ENCODE results near the gene SEC61B. TPM values are rescaled to one million over a fixed set of nuclear protein-coding genes. Genes with fewer than 3 reads are reported as not detected.
"Not testable (repeated sequence)": the region's sequence is repeated elsewhere in the genome, so short reads cannot be mapped to it uniquely, and the experiment has no call there.

The SEC61B gene
- total RNA-seq, 4 donors from 2014 or later, result 78.8 to 143 (median 117) TPM

- Histone ChIP-seq H3K9me3 (no peaks in the 10 kb centered on the region), H3K4me1 (no peaks in the 10 kb centered on the region), H3K27me3 (no peaks in the 10 kb centered on the region), H3K4me3 (no peak overlapping the region), H3K27ac (no peak overlapping the region), H3K36me3 (peaks cover 0 to 42% (median 0%) of the 10 kb centered on the region in 3 donors)
- no peak for DNase-seq
- intact Hi-C loops (cut with DNase I), result no loop called here
- TF ChIP-seq CTCF (IDR thresholded peaks at IDR 0.05) (no peak), POLR2A (IDR thresholded peaks at IDR 0.05) (no peak)
Measured at GRCh38 chr9:99237356-99237755, 15.3 kb downstream of the SEC61B start.

GRCh38 chr9:99237849-99238248 is 15.8 kb downstream of the SEC61B start:
- H3K27ac ChIP-seq; H3K9me3 ChIP-seq; H3K27me3 ChIP-seq; H3K4me1 ChIP-seq; H3K4me3 ChIP-seq; intact Hi-C loops (cut with DNase I); DNase-seq: not testable (repeated sequence)
- H3K36me3 ChIP-seq, result peaks cover 0 to 37% (median 0%) of the 10 kb centered on the region in 3 donors
- 92 to 96% methylated on average over 4 of the region's 4 CpGs for WGBS, 2 donors

GRCh38 chr9:99238331-99238730 is 16.2 kb downstream of the SEC61B start:
- no peak overlapping the region for H3K27ac ChIP-seq

GRCh38 chr9:99239341-99240060 is 17.4 kb downstream of the SEC61B start:
- Histone ChIP-seq H3K4me3 (no peak overlapping the region), H3K4me1 (no peaks in the 10 kb centered on the region), H3K9me3 (no peaks in the 10 kb centered on the region), H3K27me3 (no peaks in the 10 kb centered on the region), H3K27ac (no peak overlapping the region), H3K36me3 (peaks cover 0 to 22% (median 0%) of the 10 kb centered on the region in 3 donors)
- intact Hi-C loops (cut with DNase I), result no loop called here
- WGBS, 2 donors, result 63 to 72% methylated on average over 4 to 6 of the region's 6 CpGs
- DNase-seq, result no peak
- no peak for TF ChIP-seq CTCF (IDR thresholded peaks at IDR 0.05)
- TF ChIP-seq POLR2A (IDR thresholded peaks at IDR 0.05), result no peak

More at GRCh38 chr9:99238331-99238730, 16.2 kb downstream of the SEC61B start:
- Histone ChIP-seq H3K36me3 (peaks cover 0 to 32% (median 0%) of the 10 kb centered on the region in 3 donors), H3K27me3 (no peaks in the 10 kb centered on the region), H3K9me3 (no peaks in the 10 kb centered on the region), H3K4me1 (no peaks in the 10 kb centered on the region), H3K4me3 (no peak overlapping the region)
- DNase-seq, result no peak
- intact Hi-C loops (cut with DNase I), result no loop called here
- TF ChIP-seq CTCF (IDR thresholded peaks at IDR 0.05) (no peak), POLR2A (IDR thresholded peaks at IDR 0.05) (no peak)

GRCh38 chr9:99241106-99241505 is 19.0 kb downstream of the SEC61B start:
- Histone ChIP-seq H3K4me1 (no peaks in the 10 kb centered on the region), H3K36me3 (peaks cover 0 to 22% (median 0%) of the 10 kb centered on the region in 3 donors), H3K9me3 (no peaks in the 10 kb centered on the region), H3K27ac (no peak overlapping the region), H3K4me3 (no peak overlapping the region), H3K27me3 (no peaks in the 10 kb centered on the region)
- 89 to 90% methylated on average over 7 of the region's 7 CpGs for WGBS, 2 donors
- intact Hi-C loops (cut with DNase I), result no loop called here
- no peak for TF ChIP-seq CTCF (IDR thresholded peaks at IDR 0.05)
- no peak for TF ChIP-seq POLR2A (IDR thresholded peaks at IDR 0.05)
- no peak for DNase-seq
